H1 (cell line): ENCODE results near the gene NDRG4. TPM values are rescaled to one million over a fixed set of nuclear protein-coding genes. Genes with fewer than 3 reads are reported as not detected.

ENCODE experiments used
- CTCF ChIA-PET: fragments of 300-600 bp; sonication (Branson Sonifier 250); formaldehyde crosslinking; loops from one replicate; lab custom pipeline; 2021; ENCODE audit not compliant: partially characterized antibody; lab: Charles Lee
- POLR2A ChIA-PET: fragments of 300-600 bp; sonication (Branson Sonifier 250); formaldehyde crosslinking; loops from one replicate; lab custom pipeline; 2021; ENCODE audit warnings: inconsistent platforms; ENCODE audit not compliant: partially characterized antibody; lab: Charles Lee
- DNase-seq, 2 experiments: peaks; one replicate each; pipeline versions ENCODE4 v3.0.0 to v3.0.0-alpha.2; 2010 to 2022; ENCODE audit warnings: low spot score in 2 of 2, low read depth in 1 of 2, mixed read lengths in 1 of 2
- FAIRE-seq: peaks from 2 replicates; lab custom pipeline; 2011; peaks lifted over from hg19 to GRCh38; lab: Jason Lieb, UNC
- H2AFZ ChIP-seq: 2 replicates; pipeline ENCODE4 v1.8.1; 2012; ENCODE audit warnings: low read length, inconsistent platforms
- H2AK5ac ChIP-seq: 2 replicates; pipeline ENCODE4 v1.6.1; 2013; ENCODE audit warnings: low read depth, low read length
- H2BK120ac ChIP-seq: replicated peaks from 2 replicates; pipeline ENCODE3; 2013; ENCODE audit warnings: low read depth, low read length, inconsistent platforms
- H2BK12ac ChIP-seq: 2 replicates; pipeline ENCODE4 v1.6.1; 2013; ENCODE audit warnings: low read depth, low read length
- H2BK15ac ChIP-seq: 2 replicates; pipeline ENCODE4 v1.6.1; 2013; ENCODE audit warnings: low read length
- H2BK20ac ChIP-seq: 2 replicates; pipeline ENCODE4 v1.6.1; 2013; ENCODE audit warnings: low read length
- H2BK5ac ChIP-seq: 2 replicates; pipeline ENCODE4 v1.6.1; 2013; ENCODE audit warnings: low read depth, low read length
- H3K14ac ChIP-seq: 2 replicates; pipeline ENCODE4 v1.6.1; 2013; ENCODE audit warnings: inconsistent platforms; ENCODE audit not compliant: insufficient read length
- H3K18ac ChIP-seq: 2 replicates; pipeline ENCODE4 v1.6.1; 2013; ENCODE audit warnings: low read length; ENCODE audit errors: extremely low read depth
- H3K23ac ChIP-seq: 2 replicates; pipeline ENCODE4 v1.6.1; 2013; ENCODE audit warnings: inconsistent platforms; ENCODE audit not compliant: insufficient read length
- H3K23me2 ChIP-seq: 2 replicates; pipeline ENCODE4 v1.6.1; 2013; ENCODE audit warnings: low read depth, low read length
- H3K27ac ChIP-seq: 2 replicates; pipeline ENCODE4 v1.6.1; 2011; ENCODE audit warnings: low read depth, low read length, inconsistent platforms
- H3K27me3 ChIP-seq, 4 experiments: replicated peaks in 1 of 4; 1 replicate in 1 of 4; 2 replicates in 3 of 4; pipeline versions ENCODE4 v1.6.1 to v1.8.1; 2011 to 2013; ENCODE audit warnings: low read length in 3 of 4, mild to moderate bottlenecking in 3 of 4, inconsistent platforms in 2 of 4, mixed read lengths in 2 of 4, moderate library complexity in 1 of 4; ENCODE audit not compliant: control insufficient read depth in 3 of 4, insufficient read depth in 3 of 4; ENCODE audit errors: extremely low read depth in 1 of 4
- H3K36me3 ChIP-seq, 4 experiments: 2 replicates each; pipeline versions ENCODE4 v1.6.1 to v1.8.1; 2011 to 2013; ENCODE audit warnings: mild to moderate bottlenecking in 4 of 4, low read length in 3 of 4, moderate library complexity in 2 of 4, control low read depth in 1 of 4, inconsistent platforms in 1 of 4; ENCODE audit not compliant: insufficient read depth in 4 of 4, control insufficient read depth in 2 of 4
- H3K4ac ChIP-seq: replicated peaks from 2 replicates; pipeline ENCODE3; 2013; ENCODE audit warnings: low read length, low read depth, mixed read lengths, inconsistent platforms; ENCODE audit not compliant: insufficient read length
- H3K4me1 ChIP-seq, 4 experiments: replicated peaks in 1 of 4; 1 replicate in 1 of 4; 2 replicates in 3 of 4; pipeline versions ENCODE4 v1.6.1 to v1.8.1; 2011 to 2013; ENCODE audit warnings: low read length in 3 of 4, inconsistent platforms in 2 of 4, mixed read lengths in 1 of 4; ENCODE audit not compliant: insufficient read depth in 4 of 4, control insufficient read depth in 3 of 4
- H3K4me2 ChIP-seq, 2 experiments: 2 replicates each; pipeline versions ENCODE4 v1.6.1 to v1.8.1; 2011 to 2013; ENCODE audit warnings: low read depth in 2 of 2, low read length in 2 of 2, control low read depth in 1 of 2, inconsistent platforms in 1 of 2, mild to moderate bottlenecking in 1 of 2; ENCODE audit not compliant: insufficient read depth in 1 of 2
- H3K4me3 ChIP-seq, 4 experiments: fragments of 200-600, 300-600 bp in 1 of 4; sonication (generic), shearing (Covaris generic), sonication (Bioruptor Twin) in 1 of 4; 2 replicates each; pipeline versions ENCODE4 v1.5.1 to v1.8.1; 2011 to 2016; ENCODE audit warnings: low read length in 4 of 4, low read depth in 3 of 4, control low read depth in 2 of 4, inconsistent platforms in 2 of 4, mild to moderate bottlenecking in 2 of 4, mixed read lengths in 1 of 4, moderate library complexity in 1 of 4; ENCODE audit not compliant: insufficient read depth in 2 of 4; ENCODE audit errors: extremely low read depth in 1 of 4
- H3K56ac ChIP-seq: replicated peaks from 2 replicates; pipeline ENCODE3; 2013; ENCODE audit warnings: low read depth, mild to moderate bottlenecking, mixed read lengths, low read length, inconsistent platforms; ENCODE audit not compliant: insufficient read length
- H3K79me1 ChIP-seq: 2 replicates; pipeline ENCODE4 v1.6.1; 2013; ENCODE audit warnings: low read depth, low read length, control low read depth
- H3K79me2 ChIP-seq, 2 experiments: 2 replicates each; pipeline versions ENCODE4 v1.6.1 to v1.8.1; 2012 to 2013; ENCODE audit warnings: low read length in 2 of 2, mild to moderate bottlenecking in 2 of 2, inconsistent platforms in 1 of 2; ENCODE audit not compliant: insufficient read depth in 2 of 2, control insufficient read depth in 1 of 2
- H3K9ac ChIP-seq, 4 experiments: replicated peaks in 1 of 4; 1 replicate in 1 of 4; 2 replicates in 3 of 4; pipeline versions ENCODE4 v1.6.1 to v1.8.1; 2011 to 2013; ENCODE audit warnings: low read depth in 3 of 4, low read length in 3 of 4, control low read depth in 2 of 4, mild to moderate bottlenecking in 2 of 4, moderate library complexity in 2 of 4, inconsistent platforms in 1 of 4; ENCODE audit errors: extremely low read depth in 1 of 4
- H3K9me3 ChIP-seq, 2 experiments: 2 replicates each; pipeline versions ENCODE4 v1.6.1 to v1.8.1; 2012 to 2013; ENCODE audit warnings: mild to moderate bottlenecking in 2 of 2, moderate library complexity in 2 of 2, control low read depth in 1 of 2, inconsistent platforms in 1 of 2, low read depth in 1 of 2, low read length in 1 of 2, mixed read lengths in 1 of 2; ENCODE audit not compliant: insufficient read depth in 2 of 2
- H4K20me1 ChIP-seq, 2 experiments: replicated peaks in 1 of 2; 2 replicates each; pipeline versions ENCODE3 to v1.8.1; 2011 to 2013; ENCODE audit warnings: inconsistent platforms in 2 of 2, low read length in 2 of 2, mild to moderate bottlenecking in 1 of 2; ENCODE audit not compliant: insufficient read depth in 2 of 2, control insufficient read depth in 1 of 2
- H4K5ac ChIP-seq: 2 replicates; pipeline ENCODE4 v1.6.1; 2013; ENCODE audit warnings: low read length, low read depth, mixed read lengths, inconsistent platforms; ENCODE audit not compliant: insufficient read length
- H4K8ac ChIP-seq: 2 replicates; pipeline ENCODE4 v1.8.0; 2013; ENCODE audit warnings: mild to moderate bottlenecking, moderate library complexity, low read length, inconsistent platforms; ENCODE audit not compliant: insufficient read depth; ENCODE audit errors: extremely low read depth
- H4K91ac ChIP-seq: replicated peaks from 2 replicates; pipeline ENCODE3; 2013; ENCODE audit warnings: low read length, mixed read lengths, inconsistent platforms; ENCODE audit not compliant: insufficient read length
- SAP30 ChIP-seq: fragments of 300-600 bp; sonication (generic); IDR thresholded peaks from 2 replicates; pipeline ENCODE4 v1.7.1; 2012; ENCODE audit warnings: low read length, moderate library complexity, mild to moderate bottlenecking, inconsistent platforms; ENCODE audit not compliant: insufficient read depth, insufficient replicate concordance
- SIX5 ChIP-seq: IDR thresholded peaks from 2 replicates; pipeline ENCODE4 v1.6.1; 2011; ENCODE audit warnings: mild to moderate bottlenecking, low read depth, low read length
- SP4 ChIP-seq: IDR thresholded peaks from 2 replicates; pipeline ENCODE4 v1.6.1; 2012; ENCODE audit warnings: low read length, inconsistent platforms
- YY1 ChIP-seq: IDR thresholded peaks from 2 replicates; pipeline ENCODE4 v1.6.1; 2011; ENCODE audit warnings: low read depth, mild to moderate bottlenecking, low read length
- WGBS, 2 experiments: shearing (Covaris generic) in 1 of 2; methylation state at CpG; one replicate each; pipeline versions ENCODE4 v1.1.6 to v1.1.7; 2013 to 2015; ENCODE audit warnings: low lambda C conversion rate in 2 of 2, mixed read lengths in 2 of 2, inconsistent platforms in 1 of 2, low coverage in 1 of 2, missing lambda C conversion rate in 1 of 2; ENCODE audit not compliant: insufficient replicate concordance in 2 of 2, insufficient coverage in 1 of 2, insufficient read length in 1 of 2; ENCODE audit errors: extremely low coverage in 1 of 2, missing lambda C conversion rate in 1 of 2; 5-methylcytosine and 5-hydroxymethylcytosine counted together
- polyA plus RNA-seq, 7 experiments: library from polyadenylated mRNA; depleted of rRNA in 3 of 7; stranded (reverse) in 5 of 7; unstranded in 2 of 7; fragments of >200 nt in 5 of 7; fragments of 200-250 nt in 2 of 7; gene quantifications; 1 replicate in 5 of 7; 2 replicates in 1 of 7; 4 replicates in 1 of 7; pipeline versions ENCODE4 v1.2.1 to v1.2.3, GENCODE V29; 2011 to 2013; ENCODE audit warnings: missing spikeins in 2 of 7, mixed read lengths in 2 of 7
- total RNA-seq: library from RNA; stranded (reverse); fragmentation: NEBNext Ultra II Directional; extraction: Animal tissue kit (Norgen Biotek cat#: 25700); gene quantifications from 2 replicates; pipeline ENCODE4 v1.2.1, GENCODE V29; 2021

NDRG4 gene
- total and polyA plus RNA-seq, 2 of the 8 experiments (the other 6 are each of a cell fraction or from before 2014, with no cell fraction given): 20.8 to 30.9 TPM

- no peaks in the 10 kb centered on the region for H4K20me1 ChIP-seq
- no peak overlapping the region for H3K4me3 ChIP-seq
- H3K23ac ChIP-seq: no peak overlapping the region
- no peak overlapping the region for H2BK12ac ChIP-seq
- H2AFZ ChIP-seq: no peak overlapping the region
- no peaks in the 10 kb centered on the region for H3K79me1 ChIP-seq
- no peak overlapping the region for H4K91ac ChIP-seq
- no peaks in the 10 kb centered on the region for H3K27me3 ChIP-seq
- POLR2A ChIA-PET: interaction anchor here (0.8 kb wide), 1 partner anchor 24 kb away, joined by 3 read pairs; no protein-coding TSS in a partner anchor
- no peak overlapping the region for H2BK20ac ChIP-seq
- H3K27ac ChIP-seq: no peak overlapping the region
- H4K5ac ChIP-seq: no peak overlapping the region
- peaks cover 7 to 12% (median 10%) of the 10 kb centered on the region in 4 experiments; a peak in 5 of 7 replicates for H3K4me1 ChIP-seq
- no peak overlapping the region for H2AK5ac ChIP-seq
- H4K8ac ChIP-seq: no peak overlapping the region
- no peaks in the 10 kb centered on the region for H3K36me3 ChIP-seq
- FAIRE-seq (no peak), DNase-seq (no peak)
- H2BK120ac ChIP-seq: no peak overlapping the region
- H3K14ac ChIP-seq: no peak overlapping the region
- H3K4ac ChIP-seq: no peak overlapping the region
- TF ChIP-seq SP4 (no peak), YY1 (no peak), SIX5 (no peak), SAP30 (no peak)
- no peak overlapping the region for H2BK15ac ChIP-seq
- CTCF ChIA-PET: interaction anchor here (0.9 to 1.8 kb wide), 2 partner anchors 14 to 139 kb away, joined by 4 read pairs; no protein-coding TSS in a partner anchor
- no peaks in the 10 kb centered on the region for H3K9me3 ChIP-seq
- 87% methylated on average over 4 of the region's 4 CpGs; no CpG with 5 or more reads in 1 of the 2 experiments for WGBS, 2 experiments
- H3K18ac ChIP-seq: no peak overlapping the region
- no peaks in the 10 kb centered on the region for H3K23me2 ChIP-seq
- no peaks in the 10 kb centered on the region for H3K79me2 ChIP-seq
- no peak overlapping the region for H3K4me2 ChIP-seq
- no peak overlapping the region for H2BK5ac ChIP-seq
- no peak overlapping the region for H3K56ac ChIP-seq
- no peak overlapping the region for H3K9ac ChIP-seq
These were observed 24.8 kb upstream of the NDRG4 start for GRCh38 chr16:58475091-58475619.
